Tibial artery (tissue), 4 donors: ENCODE results near the gene SARDH.

Experiments
- DNase-seq, 2 donors: peaks; one replicate each; pipeline ENCODE4 v3.0.0-alpha.2; 2019
- H3K27ac ChIP-seq, 2 donors: fragments of 200-600 bp; sonication (generic) in 1 of 2; 1 replicate in 1 of 2; 2 replicates in 1 of 2; pipeline ENCODE4 v1.5.1; 2018 to 2019; ENCODE audit warnings: mild to moderate bottlenecking in 1 of 2
- H3K27me3 ChIP-seq, 2 donors: fragments of 200-600 bp; sonication (generic) in 1 of 2; one replicate each; pipeline versions ENCODE4 v1.5.1 to v1.6.0; 2016 to 2019
- H3K36me3 ChIP-seq, 3 donors: fragments of 200-600 bp; sonication (generic) in 2 of 3; one replicate each; pipeline ENCODE4 v1.5.1; 2016 to 2019; ENCODE audit warnings: mild to moderate bottlenecking in 2 of 3
- H3K4me1 ChIP-seq, 4 donors: fragments of 200-600 bp; sonication (generic) in 2 of 4; 1 replicate in 3 of 4; 2 replicates in 1 of 4; pipeline ENCODE4 v1.5.1; 2016 to 2019
- H3K4me3 ChIP-seq, 2 donors: fragments of 200-600 bp; sonication (generic) in 1 of 2; 1 replicate in 1 of 2; 2 replicates in 1 of 2; pipeline ENCODE4 v1.5.1; 2018 to 2019; ENCODE audit warnings: mild to moderate bottlenecking in 2 of 2
- H3K9me3 ChIP-seq, 3 donors: fragments of 200-600 bp; sonication (generic) in 1 of 3; one replicate each; pipeline ENCODE4 v1.5.1; 2016 to 2019
- intact Hi-C: fragments of 100-400 bp; cut with DNase I; formaldehyde crosslinking; loops from one replicate; pipeline ENCODE4 v1.15.0; 2023; ENCODE audit warnings: low total_unique reads
- TF ChIP-seq, protein P1 (sequence below), 2 experiments: fragments of 200-600 bp in 1 of 2; fragments of 450-650 bp in 1 of 2; IDR thresholded peaks; one replicate each; pipeline ENCODE4 v1.5.1; 2017 to 2019; ENCODE audit warnings: antibody characterized with exemption in 2 of 2, mild to moderate bottlenecking in 1 of 2, moderate library complexity in 1 of 2

The SARDH gene

DNA sequence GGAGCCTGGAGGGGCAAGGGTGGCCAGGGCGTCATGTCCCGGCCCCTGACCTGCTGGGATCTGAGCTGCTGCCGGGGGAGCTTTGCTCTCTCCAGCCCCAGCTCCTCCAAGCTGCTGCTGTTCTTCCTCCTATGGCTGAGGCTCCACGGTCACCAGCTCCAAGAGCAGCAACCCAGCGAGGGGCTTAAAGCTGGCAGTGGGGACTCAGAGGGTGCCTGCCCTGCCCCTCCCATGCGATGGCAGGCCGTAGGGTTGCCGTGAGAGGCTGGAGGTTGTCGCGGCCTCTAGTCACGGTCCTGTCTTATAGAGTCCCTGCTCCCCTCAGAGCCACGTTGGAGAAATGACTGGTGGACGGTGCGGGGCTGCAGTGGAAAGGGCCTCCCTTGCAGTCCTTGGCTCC lies 82.5 kb downstream of the SARDH start:
- TF ChIP-seq, protein P1, sequence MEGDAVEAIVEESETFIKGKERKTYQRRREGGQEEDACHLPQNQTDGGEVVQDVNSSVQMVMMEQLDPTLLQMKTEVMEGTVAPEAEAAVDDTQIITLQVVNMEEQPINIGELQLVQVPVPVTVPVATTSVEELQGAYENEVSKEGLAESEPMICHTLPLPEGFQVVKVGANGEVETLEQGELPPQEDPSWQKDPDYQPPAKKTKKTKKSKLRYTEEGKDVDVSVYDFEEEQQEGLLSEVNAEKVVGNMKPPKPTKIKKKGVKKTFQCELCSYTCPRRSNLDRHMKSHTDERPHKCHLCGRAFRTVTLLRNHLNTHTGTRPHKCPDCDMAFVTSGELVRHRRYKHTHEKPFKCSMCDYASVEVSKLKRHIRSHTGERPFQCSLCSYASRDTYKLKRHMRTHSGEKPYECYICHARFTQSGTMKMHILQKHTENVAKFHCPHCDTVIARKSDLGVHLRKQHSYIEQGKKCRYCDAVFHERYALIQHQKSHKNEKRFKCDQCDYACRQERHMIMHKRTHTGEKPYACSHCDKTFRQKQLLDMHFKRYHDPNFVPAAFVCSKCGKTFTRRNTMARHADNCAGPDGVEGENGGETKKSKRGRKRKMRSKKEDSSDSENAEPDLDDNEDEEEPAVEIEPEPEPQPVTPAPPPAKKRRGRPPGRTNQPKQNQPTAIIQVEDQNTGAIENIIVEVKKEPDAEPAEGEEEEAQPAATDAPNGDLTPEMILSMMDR (IDR thresholded peaks at IDR 0.05), result no peak
- H3K4me1 ChIP-seq, result peaks cover 0 to 14% (median 13%) of the 10 kb centered on the region in 4 donors
- intact Hi-C loops, result no loop called here
- DNase-seq, result no peak
- H3K27me3 ChIP-seq, result peaks cover 0 to 92% of the 10 kb centered on the region in 2 donors
- H3K27ac ChIP-seq, result no peak overlapping the region
- H3K9me3 ChIP-seq, result no peaks in the 10 kb centered on the region
- no peak overlapping the region for H3K4me3 ChIP-seq
- H3K36me3 ChIP-seq, result no peaks in the 10 kb centered on the region

DNA sequence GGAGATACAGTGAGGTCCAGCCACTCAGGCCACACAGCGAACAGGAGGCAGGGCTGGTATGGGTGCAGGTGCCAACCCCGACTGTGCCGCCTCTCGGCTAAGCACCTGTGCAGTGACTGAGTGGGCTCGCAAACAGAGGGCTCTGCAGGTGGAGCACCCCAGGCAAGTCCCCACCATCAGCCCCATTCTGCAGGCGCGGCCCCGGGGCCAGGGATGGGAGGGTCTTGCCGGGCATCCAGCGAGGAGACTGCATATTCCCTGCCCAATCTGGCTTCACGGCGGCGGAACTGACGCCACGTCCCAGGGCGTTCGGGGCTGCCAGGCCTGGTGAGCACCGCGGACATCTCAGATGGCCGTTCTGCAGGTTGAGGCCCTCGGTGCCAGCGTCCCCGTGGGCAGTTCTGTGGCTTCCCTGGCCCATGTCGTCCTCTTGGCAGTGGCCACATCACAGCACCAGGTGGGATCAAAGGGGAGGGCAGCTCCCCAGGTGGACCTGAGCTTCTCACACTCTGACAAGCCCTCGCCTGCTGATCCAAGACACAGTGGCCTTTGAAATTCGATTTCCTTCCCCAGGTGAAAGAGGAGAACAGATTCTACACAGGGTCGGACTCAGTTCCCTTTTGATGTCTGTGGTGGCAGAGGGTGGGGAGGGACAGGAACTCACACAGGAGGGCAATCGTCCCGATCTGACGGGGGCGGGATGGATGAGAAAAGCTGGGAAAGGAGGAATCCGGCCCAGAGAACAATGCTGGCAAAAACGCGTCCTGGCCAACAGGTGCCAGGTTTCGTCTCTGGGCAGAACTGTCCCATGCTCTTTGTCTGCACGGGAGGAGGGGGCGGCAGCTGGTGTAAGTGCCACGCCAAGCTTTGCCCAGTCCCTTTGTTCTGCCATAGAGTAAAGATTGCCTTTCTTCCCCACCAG lies 83.2 kb downstream of the SARDH start:
- intact Hi-C loops, result no loop called here
- no peaks in the 10 kb centered on the region for H3K9me3 ChIP-seq
- peaks cover 0 to 14% (median 13%) of the 10 kb centered on the region in 4 donors for H3K4me1 ChIP-seq
- H3K27me3 ChIP-seq, result peaks cover 0 to 85% of the 10 kb centered on the region in 2 donors
- TF ChIP-seq, protein P1 (IDR thresholded peaks at IDR 0.05), result no peak
- no peak overlapping the region for H3K27ac ChIP-seq
- no peak overlapping the region for H3K4me3 ChIP-seq
- no peaks in the 10 kb centered on the region for H3K36me3 ChIP-seq
- no peak for DNase-seq

DNA sequence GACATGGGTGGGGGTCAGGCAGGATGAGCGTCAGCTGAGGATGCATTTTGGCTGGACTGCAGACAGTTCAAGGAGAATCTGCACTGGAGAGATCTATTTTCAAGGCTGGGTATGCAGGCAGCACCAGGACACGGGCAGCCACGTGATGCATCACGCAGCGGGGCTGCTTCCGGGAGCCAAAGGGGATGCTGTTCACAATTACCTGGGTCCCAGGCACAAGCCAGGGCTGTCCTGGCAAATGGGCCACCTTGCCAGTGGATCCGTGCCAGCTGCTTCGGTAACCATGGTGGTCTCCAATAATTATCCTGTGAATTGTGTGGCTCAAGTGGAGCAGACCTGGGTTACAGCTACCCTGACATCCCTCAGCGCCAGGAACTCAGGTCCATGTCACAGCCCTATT lies 84.5 kb downstream of the SARDH start:
- intact Hi-C loops, result no loop called here
- DNase-seq, result no peak
- no peaks in the 10 kb centered on the region for H3K9me3 ChIP-seq
- peaks cover 0 to 6% (median 5%) of the 10 kb centered on the region in 4 donors for H3K4me1 ChIP-seq
- no peak overlapping the region for H3K4me3 ChIP-seq
- TF ChIP-seq, protein P1 (IDR thresholded peaks at IDR 0.05), result no peak
- H3K27me3 ChIP-seq, result peaks cover 0 to 87% of the 10 kb centered on the region in 2 donors
- no peak overlapping the region for H3K27ac ChIP-seq
- H3K36me3 ChIP-seq, result no peaks in the 10 kb centered on the region

DNA sequence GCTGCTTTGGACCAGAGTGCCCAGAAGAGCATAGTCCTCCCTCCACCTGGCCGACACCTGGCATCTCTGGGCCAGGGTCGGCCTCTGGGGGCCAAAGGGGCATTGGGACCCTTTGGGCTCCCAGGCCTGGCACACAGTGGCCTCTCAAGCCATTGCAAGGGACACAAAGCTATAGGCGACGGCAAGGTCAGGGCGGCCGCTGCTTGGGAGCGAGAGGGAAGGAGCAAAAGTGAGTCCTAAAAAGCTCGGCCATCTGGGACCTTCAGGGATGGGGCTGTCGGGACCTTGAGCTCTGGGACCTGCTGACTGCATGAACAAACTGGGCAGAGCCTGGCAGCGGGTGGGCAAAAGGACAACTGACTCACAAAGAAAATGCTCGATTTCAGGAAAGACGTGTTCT lies 88.1 kb downstream of the SARDH start:
- peaks cover 0 to 81% of the 10 kb centered on the region in 2 donors for H3K27me3 ChIP-seq

DNA sequence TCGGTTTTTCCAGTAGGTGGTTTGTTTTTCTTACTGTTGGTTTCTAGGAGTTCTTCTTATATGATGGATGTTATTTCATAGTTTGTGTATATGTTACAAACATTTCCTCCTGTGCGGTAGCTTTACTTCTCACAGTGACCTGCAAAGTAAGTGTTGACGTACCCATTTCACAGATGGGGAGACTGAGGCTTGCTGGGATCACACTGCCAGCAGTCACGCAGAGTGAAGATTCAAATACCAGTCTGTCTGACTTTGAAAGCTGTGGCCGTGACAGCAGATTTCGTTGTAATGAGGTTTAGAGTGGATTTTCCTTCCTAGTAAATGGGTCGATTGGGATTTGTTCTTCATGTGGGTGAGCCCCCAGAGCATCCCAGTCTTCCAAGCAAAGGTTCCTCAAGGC lies 89.0 kb downstream of the SARDH start:
- no peak overlapping the region for H3K4me3 ChIP-seq
- H3K4me1 ChIP-seq, result no peaks in the 10 kb centered on the region
- no peak overlapping the region for H3K27ac ChIP-seq
- TF ChIP-seq, protein P1 (IDR thresholded peaks at IDR 0.05), result no peak
- DNase-seq, result no peak
- H3K36me3 ChIP-seq, result no peaks in the 10 kb centered on the region
- intact Hi-C loops, result no loop called here
- no peaks in the 10 kb centered on the region for H3K9me3 ChIP-seq
- H3K27me3 ChIP-seq, result peaks cover 0 to 77% of the 10 kb centered on the region in 2 donors

More for the DNA sequence above, 88.1 kb downstream of the SARDH start:
- DNase-seq, result no peak
- Histone ChIP-seq H3K4me3 (no peak overlapping the region), H3K27ac (no peak overlapping the region), H3K9me3 (no peaks in the 10 kb centered on the region), H3K36me3 (no peaks in the 10 kb centered on the region), H3K4me1 (no peaks in the 10 kb centered on the region)
- intact Hi-C loops, result no loop called here
- TF ChIP-seq, protein P1 (IDR thresholded peaks at IDR 0.05), result no peak
